ENCODE measurements around the gene FLNB. TPM values are rescaled to one million over a fixed set of nuclear protein-coding genes. Genes with fewer than 3 reads are reported as not detected.
A peak's percentile ranks its signal among the peaks of the same experiment; 100 is the strongest.

The FLNB gene
- total and polyA plus RNA-seq, 8 donors = 38.2 to 204 (median 85.9) TPM

DNA sequence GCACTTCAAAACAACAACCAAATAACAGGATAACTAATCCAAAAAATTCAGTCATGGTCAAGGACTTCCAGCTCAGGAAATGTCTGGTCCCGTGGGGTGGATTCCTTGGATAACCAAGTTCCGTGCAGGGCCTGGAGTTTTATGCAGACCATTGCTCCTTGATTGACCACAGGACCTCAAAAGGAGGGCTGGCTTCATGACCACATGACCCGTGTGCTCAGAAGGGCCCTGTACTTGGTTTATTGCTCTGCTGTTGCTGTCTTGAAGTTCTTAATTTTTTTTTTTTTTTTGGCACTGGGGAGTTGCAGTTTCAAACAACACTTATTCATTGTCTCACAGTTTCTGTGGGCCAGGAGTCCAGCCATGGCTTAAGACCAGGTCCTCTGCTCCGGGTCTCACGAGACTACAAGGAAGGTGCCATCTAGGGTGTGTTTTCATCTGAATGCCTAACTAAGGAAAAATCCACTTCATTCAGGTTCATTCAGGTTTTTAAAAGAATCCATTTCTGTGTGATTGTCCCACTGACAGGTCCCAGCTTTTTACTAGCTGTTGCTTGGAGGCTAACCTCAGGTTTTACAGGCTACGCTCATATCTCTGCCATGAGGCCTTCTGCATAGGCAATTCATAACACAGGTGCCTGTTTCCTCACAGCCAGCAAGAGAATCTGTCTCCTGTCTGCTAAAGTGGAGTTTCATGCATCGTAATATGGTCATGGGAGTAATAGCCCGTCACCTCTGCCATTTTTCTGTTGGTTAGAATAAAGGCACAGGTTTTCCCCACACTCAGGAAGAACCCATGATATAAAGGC is 65.3 kb downstream of the FLNB start:
- Histone ChIP-seq H3K27me3 (no peaks in the 10 kb centered on the region), H3K36me3 (peaks cover under 1 to 20% (median 18%) of the 10 kb centered on the region in 4 donors), H3K4me3 (no peak overlapping the region), H3K9me3 (no peaks in the 10 kb centered on the region), H3K27ac (peak overlapping the region in 4 of 5 donors; percentile 9 to 78 (median 65)), H3K4me1 (peaks cover 37 to 80% (median 58%) of the 10 kb centered on the region in 4 donors)
- WGBS, 5 donors = 69 to 88% (median 76%) methylated on average over 8 of the region's 8 CpGs
- DNase-seq = no peak
- TF ChIP-seq POLR2AphosphoS5 (IDR thresholded peaks at IDR 0.05) (no peak), POLR2A (IDR thresholded peaks at IDR 0.05) (no peak), EP300 (IDR thresholded peaks at IDR 0.05) (no peak)
- TF ChIP-seq, protein P1, sequence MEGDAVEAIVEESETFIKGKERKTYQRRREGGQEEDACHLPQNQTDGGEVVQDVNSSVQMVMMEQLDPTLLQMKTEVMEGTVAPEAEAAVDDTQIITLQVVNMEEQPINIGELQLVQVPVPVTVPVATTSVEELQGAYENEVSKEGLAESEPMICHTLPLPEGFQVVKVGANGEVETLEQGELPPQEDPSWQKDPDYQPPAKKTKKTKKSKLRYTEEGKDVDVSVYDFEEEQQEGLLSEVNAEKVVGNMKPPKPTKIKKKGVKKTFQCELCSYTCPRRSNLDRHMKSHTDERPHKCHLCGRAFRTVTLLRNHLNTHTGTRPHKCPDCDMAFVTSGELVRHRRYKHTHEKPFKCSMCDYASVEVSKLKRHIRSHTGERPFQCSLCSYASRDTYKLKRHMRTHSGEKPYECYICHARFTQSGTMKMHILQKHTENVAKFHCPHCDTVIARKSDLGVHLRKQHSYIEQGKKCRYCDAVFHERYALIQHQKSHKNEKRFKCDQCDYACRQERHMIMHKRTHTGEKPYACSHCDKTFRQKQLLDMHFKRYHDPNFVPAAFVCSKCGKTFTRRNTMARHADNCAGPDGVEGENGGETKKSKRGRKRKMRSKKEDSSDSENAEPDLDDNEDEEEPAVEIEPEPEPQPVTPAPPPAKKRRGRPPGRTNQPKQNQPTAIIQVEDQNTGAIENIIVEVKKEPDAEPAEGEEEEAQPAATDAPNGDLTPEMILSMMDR (IDR thresholded peaks at IDR 0.05) = no peak
- intact Hi-C loops (cut with DNase I; ENCODE audit: low total_unique reads) = loop anchor here (10.0 kb wide), 1 partner anchor 49 kb away; no protein-coding TSS in a partner anchor

DNA sequence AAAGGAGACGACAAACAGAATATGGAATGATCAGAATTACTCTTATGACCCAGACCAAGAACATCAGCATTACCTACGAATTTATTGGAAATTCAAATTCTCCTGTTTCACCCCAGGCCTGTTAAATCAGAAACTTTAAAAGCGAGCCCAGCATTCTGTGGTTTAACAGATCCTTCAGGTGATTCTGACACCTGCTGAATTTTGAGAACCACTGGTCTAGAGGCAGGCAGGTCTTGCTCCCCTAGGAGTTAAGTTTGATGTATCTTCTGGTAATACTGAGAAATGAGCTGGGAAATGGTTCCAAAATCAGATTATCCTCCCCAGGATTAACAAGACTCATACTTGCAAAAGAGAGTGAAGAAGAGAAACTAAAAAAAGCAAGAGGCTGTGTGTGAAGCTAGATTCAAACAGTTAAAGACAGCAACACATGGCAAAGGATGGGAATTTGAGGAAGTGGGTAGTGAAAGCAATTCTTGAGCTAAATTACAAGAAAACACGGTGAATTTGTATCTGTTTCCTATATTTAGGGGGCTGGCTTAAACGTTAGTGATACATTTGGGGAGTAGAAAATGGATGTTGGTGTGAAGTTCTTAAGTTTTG is 66.0 kb downstream of the FLNB start:
- WGBS, 5 donors = 61 to 83% (median 71%) methylated on average over 5 of the region's 5 CpGs
- DNase-seq = no peak
- Histone ChIP-seq H3K4me1 (peaks cover 32 to 75% (median 54%) of the 10 kb centered on the region in 4 donors), H3K9me3 (no peaks in the 10 kb centered on the region), H3K27ac (peak overlapping the region in 4 of 5 donors; percentile 9 to 78 (median 65)), H3K36me3 (peaks cover 8 to 27% (median 25%) of the 10 kb centered on the region in 4 donors), H3K27me3 (no peaks in the 10 kb centered on the region), H3K4me3 (no peak overlapping the region)
- TF ChIP-seq EP300 (IDR thresholded peaks at IDR 0.05) (no peak), POLR2A (IDR thresholded peaks at IDR 0.05) (no peak), POLR2AphosphoS5 (IDR thresholded peaks at IDR 0.05) (no peak)
- TF ChIP-seq, protein P1 (IDR thresholded peaks at IDR 0.05) = no peak
- intact Hi-C loops (cut with DNase I; ENCODE audit: low total_unique reads) = loop anchor here (10.0 kb wide), 1 partner anchor 49 kb away; no protein-coding TSS in a partner anchor

DNA sequence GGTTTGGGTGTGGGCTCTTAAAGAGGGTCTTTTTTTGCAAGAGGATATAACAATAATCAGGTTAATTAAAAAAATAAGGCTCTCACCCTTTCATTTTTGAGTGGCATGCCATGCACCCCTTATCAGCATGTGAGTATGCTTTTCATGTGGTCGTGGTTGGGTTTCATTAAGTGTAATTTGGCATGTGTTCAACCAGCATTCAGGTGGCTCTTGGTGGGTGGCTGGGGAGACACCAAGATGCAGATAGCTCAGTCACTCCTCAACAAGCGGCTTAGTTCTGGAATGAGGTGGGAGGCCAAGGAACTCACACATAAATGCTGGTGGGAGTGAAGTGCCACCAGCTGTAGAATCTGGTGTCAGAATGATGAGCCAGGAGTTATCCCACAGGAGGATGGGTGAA is 66.8 kb downstream of the FLNB start:
- H3K27me3 ChIP-seq = no peaks in the 10 kb centered on the region
- peaks cover 12 to 35% (median 33%) of the 10 kb centered on the region in 4 donors for H3K36me3 ChIP-seq
- no peak for DNase-seq
- 50 to 66% (median 55%) methylated on average over 2 of the region's 2 CpGs for WGBS, 5 donors
- peak overlapping the region in 2 of 5 donors; percentile 72 to 78 for H3K27ac ChIP-seq
- intact Hi-C loops (cut with DNase I; ENCODE audit: low total_unique reads) = loop anchor here (10.0 kb wide), 1 partner anchor 50 kb away; no protein-coding TSS in a partner anchor
- H3K9me3 ChIP-seq = no peaks in the 10 kb centered on the region
- TF ChIP-seq POLR2AphosphoS5 (IDR thresholded peaks at IDR 0.05) (no peak), POLR2A (IDR thresholded peaks at IDR 0.05) (no peak), EP300 (IDR thresholded peaks at IDR 0.05) (no peak)
- TF ChIP-seq, protein P1 (IDR thresholded peaks at IDR 0.05) = no peak
- peaks cover 32 to 70% (median 50%) of the 10 kb centered on the region in 4 donors for H3K4me1 ChIP-seq
- H3K4me3 ChIP-seq = no peak overlapping the region

DNA sequence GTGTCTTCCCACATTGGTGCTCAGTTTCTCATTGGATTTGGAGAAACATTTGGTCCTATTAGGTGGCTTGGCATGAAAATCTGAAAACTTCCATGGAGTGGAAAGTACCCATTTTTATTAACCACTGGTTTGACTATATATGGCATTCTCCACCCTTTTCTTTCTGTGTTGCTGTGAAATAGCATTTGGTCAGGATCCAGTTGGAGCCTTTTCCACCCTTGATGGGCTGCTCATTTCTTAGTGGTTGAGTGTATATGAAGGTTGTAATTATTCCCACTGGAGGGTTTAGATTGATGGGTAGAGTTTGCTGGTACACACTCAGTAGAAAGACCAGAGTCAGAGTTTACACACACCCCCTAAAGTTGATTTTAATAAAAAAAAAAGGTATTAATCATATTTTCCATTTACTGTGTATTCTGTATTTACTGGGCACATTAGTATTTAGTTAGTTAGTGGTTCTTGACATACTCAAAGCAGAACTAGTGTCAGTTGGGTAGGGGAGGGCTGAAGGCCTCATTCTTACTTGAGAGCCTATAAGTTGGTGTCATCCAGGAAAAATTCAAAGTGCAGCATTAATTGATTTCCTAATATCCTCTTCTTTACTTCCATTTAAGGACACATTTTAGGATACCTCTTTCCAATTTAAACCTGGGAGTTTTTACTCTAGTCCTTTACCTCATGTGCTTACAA is 69.5 kb downstream of the FLNB start:
- intact Hi-C loops (cut with DNase I; ENCODE audit: low total_unique reads) = loop anchor here (10.0 kb wide), 1 partner anchor 53 kb away; no protein-coding TSS in a partner anchor
- Histone ChIP-seq H3K36me3 (peaks cover 15 to 57% (median 54%) of the 10 kb centered on the region in 4 donors), H3K27me3 (no peaks in the 10 kb centered on the region), H3K27ac (peak overlapping the region in 1 of 5 donors; percentile 40), H3K9me3 (no peaks in the 10 kb centered on the region), H3K4me3 (no peak overlapping the region), H3K4me1 (peaks cover 20 to 55% (median 38%) of the 10 kb centered on the region in 4 donors)
- DNase-seq = no peak
- TF ChIP-seq POLR2AphosphoS5 (IDR thresholded peaks at IDR 0.05) (no peak), POLR2A (IDR thresholded peaks at IDR 0.05) (no peak), EP300 (IDR thresholded peaks at IDR 0.05) (no peak)
- TF ChIP-seq, protein P1 (IDR thresholded peaks at IDR 0.05) = no peak
